Erythroblast (primary cell): ENCODE results near the gene TTC28.

Experiments
- GATA1 ChIP-seq: IDR thresholded peaks from 2 replicates; pipeline ENCODE4 v1.6.1; 2011; ENCODE audit warnings: low read depth, mild to moderate bottlenecking, control low read depth, low read length, moderate library complexity
- POLR2A ChIP-seq: IDR thresholded peaks from 2 replicates; pipeline ENCODE4 v1.6.1; 2011; ENCODE audit warnings: mild to moderate bottlenecking, low read length

DNA sequence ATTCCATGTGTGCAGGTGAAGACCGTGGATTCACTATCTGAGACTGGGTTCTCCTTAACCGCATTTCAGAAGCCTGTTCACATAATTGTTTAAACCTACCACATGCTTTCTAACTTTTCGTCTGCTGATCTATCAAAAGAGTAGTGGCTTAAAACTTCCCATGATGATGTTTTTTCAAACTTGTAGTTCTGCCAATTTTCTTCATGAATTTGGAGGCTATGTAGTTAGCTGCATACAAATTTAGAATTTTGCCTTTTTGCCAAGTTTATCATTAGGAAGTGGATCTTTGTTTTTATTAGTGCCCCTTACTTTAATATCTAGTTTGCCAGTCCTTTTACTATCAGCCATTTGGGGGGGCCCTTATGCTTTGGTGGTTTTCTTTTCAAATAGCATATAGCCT, 703.1 kb downstream of the TTC28 start:
- TF ChIP-seq POLR2A (no peak), GATA1 (no peak)
